ENCODE measurements around the gene GPR152. TPM values are rescaled to one million over a fixed set of nuclear protein-coding genes. Genes with fewer than 3 reads are reported as not detected.
A peak's percentile ranks its signal among the peaks of the same experiment; 100 is the strongest.

GPR152 gene
- total RNA-seq, 2 donors from 2014 or later, result not detected

DNA sequence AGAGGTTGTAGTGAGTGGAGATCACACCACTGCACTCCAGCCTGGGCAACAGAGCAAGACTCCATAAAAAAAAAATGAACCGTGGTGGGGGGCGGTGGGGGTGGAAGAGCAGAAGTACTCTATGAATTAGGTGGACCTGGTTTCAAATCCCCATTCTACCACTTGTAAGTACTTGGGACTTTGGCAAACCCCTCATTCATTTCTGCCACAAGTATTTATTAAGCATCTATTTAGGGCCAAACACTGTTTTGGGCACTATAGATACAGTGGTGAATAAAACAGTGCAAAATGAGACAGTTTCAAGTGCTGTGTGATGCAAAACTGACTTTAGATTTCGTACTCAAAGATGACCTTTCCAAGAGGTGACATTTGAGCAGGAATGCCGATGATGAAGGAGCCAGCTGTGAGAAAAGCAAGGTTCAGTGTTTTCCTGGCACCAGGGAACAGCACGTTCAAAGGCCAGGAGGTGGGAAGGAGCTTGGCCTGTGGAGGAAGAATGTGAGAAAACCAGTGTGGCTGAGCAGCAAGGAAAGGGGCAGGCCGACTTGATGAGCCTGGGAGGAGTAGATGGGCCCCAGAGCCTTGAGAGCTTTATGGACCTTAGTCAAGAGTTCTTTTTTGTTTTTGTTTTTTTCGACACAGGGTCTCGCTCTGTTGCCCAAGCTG is 17.9 kb upstream of the GPR152 start:
- no peak for TF ChIP-seq POLR2A (IDR thresholded peaks at IDR 0.05)
- TF ChIP-seq POLR2AphosphoS5 (IDR thresholded peaks at IDR 0.05), result no peak
- TF ChIP-seq, protein P1, sequence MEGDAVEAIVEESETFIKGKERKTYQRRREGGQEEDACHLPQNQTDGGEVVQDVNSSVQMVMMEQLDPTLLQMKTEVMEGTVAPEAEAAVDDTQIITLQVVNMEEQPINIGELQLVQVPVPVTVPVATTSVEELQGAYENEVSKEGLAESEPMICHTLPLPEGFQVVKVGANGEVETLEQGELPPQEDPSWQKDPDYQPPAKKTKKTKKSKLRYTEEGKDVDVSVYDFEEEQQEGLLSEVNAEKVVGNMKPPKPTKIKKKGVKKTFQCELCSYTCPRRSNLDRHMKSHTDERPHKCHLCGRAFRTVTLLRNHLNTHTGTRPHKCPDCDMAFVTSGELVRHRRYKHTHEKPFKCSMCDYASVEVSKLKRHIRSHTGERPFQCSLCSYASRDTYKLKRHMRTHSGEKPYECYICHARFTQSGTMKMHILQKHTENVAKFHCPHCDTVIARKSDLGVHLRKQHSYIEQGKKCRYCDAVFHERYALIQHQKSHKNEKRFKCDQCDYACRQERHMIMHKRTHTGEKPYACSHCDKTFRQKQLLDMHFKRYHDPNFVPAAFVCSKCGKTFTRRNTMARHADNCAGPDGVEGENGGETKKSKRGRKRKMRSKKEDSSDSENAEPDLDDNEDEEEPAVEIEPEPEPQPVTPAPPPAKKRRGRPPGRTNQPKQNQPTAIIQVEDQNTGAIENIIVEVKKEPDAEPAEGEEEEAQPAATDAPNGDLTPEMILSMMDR (IDR thresholded peaks at IDR 0.05), result no peak
- Histone ChIP-seq H3K4me3 (no peak overlapping the region), H3K27ac (no peak overlapping the region), H3K4me1 (replicated peaks) (peaks cover 4% of the 10 kb centered on the region), H3K9me3 (no peaks in the 10 kb centered on the region), H3K27me3 (replicated peaks; ENCODE audit: insufficient read depth) (no peaks in the 10 kb centered on the region), H3K36me3 (peaks cover 0 to 4% of the 10 kb centered on the region in 2 donors)
- no peak for DNase-seq (ENCODE audit: low spot score)
- 81% methylated on average over 8 of the region's 8 CpGs for WGBS
- intact Hi-C loops (cut with DNase I), result no loop called here

GRCh38 chr11:67469508-67469811 is 16.9 kb upstream of the GPR152 start:
- intact Hi-C loops (cut with DNase I), result loop anchor here (5.0 kb wide), 1 partner anchor 67 kb away; the partner anchor contains the start of genes PPP1CA and TBC1D10C
- H3K27ac ChIP-seq, result peak overlapping the region; percentile 89 to 92
- no peak for DNase-seq (ENCODE audit: low spot score)
- 6% methylated on average over 9 of the region's 9 CpGs for WGBS
- no peaks in the 10 kb centered on the region for H3K27me3 ChIP-seq (replicated peaks; ENCODE audit: insufficient read depth)
- no peaks in the 10 kb centered on the region for H3K9me3 ChIP-seq
- H3K36me3 ChIP-seq, result peaks cover 0 to 4% of the 10 kb centered on the region in 2 donors
- peaks cover 6% of the 10 kb centered on the region for H3K4me1 ChIP-seq (replicated peaks)
- TF ChIP-seq POLR2A (IDR thresholded peaks at IDR 0.05), result no peak
- no peak for TF ChIP-seq POLR2AphosphoS5 (IDR thresholded peaks at IDR 0.05)
- TF ChIP-seq, protein P1 (IDR thresholded peaks at IDR 0.05), result no peak
- H3K4me3 ChIP-seq, result peak overlapping the region; percentile 84 to 87

GRCh38 chr11:67468759-67469507 is 16.4 kb upstream of the GPR152 start, which contains the start of gene TMEM134:
TMEM134 (minus strand) TSS chr11:67469251; CDS start chr11:67469192, 59 bp downstream.
- peak; percentile 90 for DNase-seq (ENCODE audit: low spot score)
- TF ChIP-seq POLR2AphosphoS5 (IDR thresholded peaks at IDR 0.05), result peak; percentile 92
- TF ChIP-seq, protein P1 (IDR thresholded peaks at IDR 0.05), result peak; percentile 24 to 63 (median 48)
- TF ChIP-seq POLR2A (IDR thresholded peaks at IDR 0.05), result peak; percentile 80
- intact Hi-C loops (cut with DNase I), result loop anchor here (5.0 kb wide), 1 partner anchor 67 kb away; the partner anchor contains the start of genes PPP1CA and TBC1D10C
- Histone ChIP-seq H3K4me3 (peak within 1 kb of the TSS; percentile 84 to 87), H3K36me3 (peaks cover 0 to 4% of the 10 kb centered on the region in 2 donors), H3K27ac (peak within 1 kb of the TSS; percentile 89 to 92), H3K9me3 (no peaks in the 10 kb centered on the region), H3K27me3 (replicated peaks; ENCODE audit: insufficient read depth) (no peaks in the 10 kb centered on the region), H3K4me1 (replicated peaks) (peaks cover 6% of the 10 kb centered on the region)
- WGBS, result under 1% methylated on average over 36 of the region's 76 CpGs

- H3K9me3 ChIP-seq, result no peaks in the 10 kb centered on the region
- no peak for TF ChIP-seq POLR2A (IDR thresholded peaks at IDR 0.05)
- no peak for TF ChIP-seq POLR2AphosphoS5 (IDR thresholded peaks at IDR 0.05)
- TF ChIP-seq, protein P1 (IDR thresholded peaks at IDR 0.05), result no peak
- intact Hi-C loops (cut with DNase I), result loop anchor here (5.0 kb wide), 1 partner anchor 66 kb away; the partner anchor contains the start of genes PPP1CA and TBC1D10C
- 3% methylated on average over 6 of the region's 6 CpGs for WGBS
- H3K27me3 ChIP-seq (replicated peaks; ENCODE audit: insufficient read depth), result no peaks in the 10 kb centered on the region
- H3K36me3 ChIP-seq, result peaks cover 0 to 4% of the 10 kb centered on the region in 2 donors
- peak overlapping the region; percentile 89 to 92 for H3K27ac ChIP-seq
- H3K4me3 ChIP-seq, result peak overlapping the region; percentile 84 to 87
- peaks cover 6% of the 10 kb centered on the region for H3K4me1 ChIP-seq (replicated peaks)
- DNase-seq (ENCODE audit: low spot score), result no peak
Observed at GRCh38 chr11:67468456-67468758, 15.9 kb upstream of the GPR152 start.
